ENCODE data around the gene TMEM132D. TPM values are rescaled to one million over a fixed set of nuclear protein-coding genes. Genes with fewer than 3 reads are reported as not detected.
"Not testable (repeated sequence)": the region's sequence is repeated elsewhere in the genome, so short reads cannot be mapped to it uniquely, and the experiment has no call there.

TMEM132D gene
- total and polyA plus RNA-seq, 2 donors (not counting 3 experiments of a cell fraction or from before 2014, with no cell fraction given), result not detected

GRCh38 chr12:129549656-129550055 is 354.2 kb downstream of the TMEM132D start:
- intact Hi-C loops (cut with micrococcal nuclease), result no loop called here
- no peak for FAIRE-seq
- no peaks in the 10 kb centered on the region for H3K4me1 ChIP-seq (ENCODE audit: control insufficient read depth, extremely low read depth, insufficient read depth, low read length)
- dilution Hi-C loops (cut with MboI; ENCODE audit: extremely low pct_ligation_motif_present, low sequenced_read_pairs), result no loop called here
- DNase-seq (ENCODE audit: low read depth, low spot score), result no peak
- no peaks in the 10 kb centered on the region for H3K9me1 ChIP-seq (replicated peaks; ENCODE audit: control insufficient read depth, extremely low read depth, insufficient read depth, low read length)
- H3K4me2 ChIP-seq (ENCODE audit: insufficient read depth, low read length), result no peak overlapping the region
- no peak overlapping the region for H3K4me3 ChIP-seq (replicated peaks in 1 of 3; ENCODE audit: insufficient read depth in 1 of 3, low read depth in 1 of 3, low read length in 3 of 3)
- ChIA-PET CTCF (no interaction called here), POLR2A (no interaction called here)
- H3K79me2 ChIP-seq (ENCODE audit: control insufficient read depth, insufficient read depth, low read length), result no peaks in the 10 kb centered on the region
- no peaks in the 10 kb centered on the region for H3K36me3 ChIP-seq (ENCODE audit: control insufficient read depth in 2 of 2, extremely low read depth in 1 of 2, insufficient read depth in 2 of 2, low read length in 2 of 2)
- no peak overlapping the region for H3K9ac ChIP-seq (replicated peaks; ENCODE audit: extremely low read depth, insufficient read depth, low read length)
- no peaks in the 10 kb centered on the region for H4K20me1 ChIP-seq (replicated peaks; ENCODE audit: control insufficient read depth, extremely low read depth, insufficient read depth, low read length)
- no peaks in the 10 kb centered on the region for H3K27me3 ChIP-seq (ENCODE audit: control insufficient read depth in 2 of 2, insufficient read depth in 2 of 2, low read length in 2 of 2)
- peaks cover 2% of the 10 kb centered on the region for H3K9me3 ChIP-seq (replicated peaks; ENCODE audit: control insufficient read depth, insufficient read depth, low read length)
- no peak overlapping the region for H2AFZ ChIP-seq (ENCODE audit: low read depth, low read length)
- no peak overlapping the region for H3K27ac ChIP-seq (ENCODE audit: insufficient read depth, low read depth, low read length)
- no peak for TF ChIP-seq JUN (IDR thresholded peaks at IDR 0.05; ENCODE audit: borderline replicate concordance, insufficient read depth, insufficient read length, low read depth)
- no peak for TF ChIP-seq POLR2A (IDR thresholded peaks at IDR 0.05; ENCODE audit: low read depth, low read length)
- no peak for TF ChIP-seq EZH2 (IDR thresholded peaks at IDR 0.05; ENCODE audit: borderline replicate concordance, low read depth, low read length, severe bottlenecking)
- no peak for TF ChIP-seq POLR2AphosphoS5 (IDR thresholded peaks at IDR 0.05; ENCODE audit: insufficient read depth, low read depth, low read length)
- TF ChIP-seq GATA2 (IDR thresholded peaks at IDR 0.05; ENCODE audit: insufficient read depth, insufficient read length, low read depth, low read length), result no peak
- TF ChIP-seq MYC (IDR thresholded peaks at IDR 0.05; ENCODE audit: low read depth, low read length), result no peak
- TF ChIP-seq CTCF (IDR thresholded peaks at IDR 0.05; ENCODE audit: extremely low read depth in 1 of 2, insufficient read depth in 1 of 2, low read depth in 1 of 2, low read length in 2 of 2), result no peak
- TF ChIP-seq MAX (IDR thresholded peaks at IDR 0.05; ENCODE audit: insufficient read depth, insufficient read length), result no peak
- TF ChIP-seq FOS (IDR thresholded peaks at IDR 0.05; ENCODE audit: borderline replicate concordance, insufficient read depth, low read length), result no peak
- BruUV-seq (replicated peaks), result no TSS peak

GRCh38 chr12:129549020-129549419 is 354.8 kb downstream of the TMEM132D start:
- H3K9ac ChIP-seq (replicated peaks; ENCODE audit: extremely low read depth, insufficient read depth, low read length); BruUV-seq (replicated peaks); DNase-seq (ENCODE audit: low read depth, low spot score); H3K36me3 ChIP-seq (ENCODE audit: control insufficient read depth in 2 of 2, extremely low read depth in 1 of 2, insufficient read depth in 2 of 2, low read length in 2 of 2); H2AFZ ChIP-seq (ENCODE audit: low read depth, low read length); FAIRE-seq; intact Hi-C loops (cut with micrococcal nuclease); H3K9me3 ChIP-seq (replicated peaks; ENCODE audit: control insufficient read depth, insufficient read depth, low read length); dilution Hi-C loops (cut with MboI; ENCODE audit: extremely low pct_ligation_motif_present, low sequenced_read_pairs); H3K27ac ChIP-seq (ENCODE audit: insufficient read depth, low read depth, low read length); CTCF ChIA-PET; H3K79me2 ChIP-seq (ENCODE audit: control insufficient read depth, insufficient read depth, low read length); H3K4me1 ChIP-seq (ENCODE audit: control insufficient read depth, extremely low read depth, insufficient read depth, low read length); H3K4me2 ChIP-seq (ENCODE audit: insufficient read depth, low read length); H3K27me3 ChIP-seq (ENCODE audit: control insufficient read depth in 2 of 2, insufficient read depth in 2 of 2, low read length in 2 of 2); H3K9me1 ChIP-seq (replicated peaks; ENCODE audit: control insufficient read depth, extremely low read depth, insufficient read depth, low read length); H4K20me1 ChIP-seq (replicated peaks; ENCODE audit: control insufficient read depth, extremely low read depth, insufficient read depth, low read length); POLR2A ChIA-PET; H3K4me3 ChIP-seq (replicated peaks in 1 of 3; ENCODE audit: insufficient read depth in 1 of 3, low read depth in 1 of 3, low read length in 3 of 3): not testable (repeated sequence)
